H1 (cell line): ENCODE measurements around the gene RFLNA.

Experiments used
- BRCA1 ChIP-seq: IDR thresholded peaks from 2 replicates; pipeline ENCODE4 v1.6.1; 2012; ENCODE audit warnings: low read depth, low read length, improper control_type of control experiment
- CEBPB ChIP-seq: IDR thresholded peaks from 2 replicates; pipeline ENCODE4 v1.6.1; 2012; ENCODE audit warnings: low read depth, low read length
- CREB1 ChIP-seq: IDR thresholded peaks from 2 replicates; pipeline ENCODE4 v1.6.1; 2012; ENCODE audit warnings: inconsistent platforms
- CTCF ChIP-seq, 3 experiments: IDR thresholded peaks; 1 replicate in 2 of 3; 2 replicates in 1 of 3; pipeline versions ENCODE4 v1.5.1 to v1.6.1; 2011; ENCODE audit warnings: low read length in 3 of 3, mild to moderate bottlenecking in 3 of 3, inconsistent platforms in 2 of 3, low read depth in 1 of 3, moderate library complexity in 1 of 3; ENCODE audit not compliant: insufficient read depth in 1 of 3; ENCODE audit errors: control extremely low read depth in 1 of 3
- EP300 ChIP-seq, 2 experiments: IDR thresholded peaks; 1 replicate in 1 of 2; 2 replicates in 1 of 2; pipeline ENCODE4 v1.6.1; 2011 to 2012; ENCODE audit warnings: low read depth in 2 of 2, low read length in 2 of 2, mild to moderate bottlenecking in 2 of 2, borderline replicate concordance in 1 of 2, inconsistent platforms in 1 of 2, moderate library complexity in 1 of 2
- JUND ChIP-seq: IDR thresholded peaks from 2 replicates; pipeline ENCODE4 v1.6.1; 2011; ENCODE audit warnings: mild to moderate bottlenecking, improper control_type of control experiment, low read length
- POLR2A ChIP-seq, 2 experiments: IDR thresholded peaks; 1 replicate in 1 of 2; 2 replicates in 1 of 2; pipeline ENCODE4 v1.6.1; 2011; ENCODE audit warnings: low read depth in 2 of 2, low read length in 2 of 2, mild to moderate bottlenecking in 2 of 2; ENCODE audit errors: control extremely low read depth in 1 of 2
- POLR2AphosphoS5 ChIP-seq: IDR thresholded peaks from 2 replicates; pipeline ENCODE4 v1.6.1; 2011; ENCODE audit warnings: low read depth, low read length
- RAD21 ChIP-seq, 2 experiments: IDR thresholded peaks in 1 of 2; conservative IDR thresholded peaks in 1 of 2; 2 replicates each; pipeline ENCODE4 v1.6.1; 2011; ENCODE audit warnings: low read depth in 2 of 2, low read length in 2 of 2, improper control_type of control experiment in 1 of 2, inconsistent platforms in 1 of 2, mild to moderate bottlenecking in 1 of 2, moderate library complexity in 1 of 2
- SIX5 ChIP-seq: IDR thresholded peaks from 2 replicates; pipeline ENCODE4 v1.6.1; 2011; ENCODE audit warnings: mild to moderate bottlenecking, low read depth, low read length
- SP1 ChIP-seq: IDR thresholded peaks from 2 replicates; pipeline ENCODE4 v1.6.1; 2011; ENCODE audit warnings: low read depth, low read length
- TAF1 ChIP-seq: IDR thresholded peaks from 2 replicates; pipeline ENCODE4 v1.6.1; 2011; ENCODE audit warnings: mild to moderate bottlenecking, low read depth, low read length
- TCF12 ChIP-seq: IDR thresholded peaks from 2 replicates; pipeline ENCODE4 v1.6.1; 2011; ENCODE audit warnings: low read depth, mild to moderate bottlenecking, low read length
- TF ChIP-seq, protein P1 (sequence below): IDR thresholded peaks from 2 replicates; pipeline ENCODE4 v1.6.1; 2012; ENCODE audit warnings: inconsistent platforms

- TF ChIP-seq POLR2AphosphoS5 (no peak), CTCF (IDR thresholded peaks at IDR 0.05; ENCODE audit: control extremely low read depth in 1 of 3, insufficient read depth in 1 of 3, low read depth in 1 of 3, low read length in 3 of 3) (no peak), SIX5 (no peak), CEBPB (no peak), TCF12 (no peak), EP300 (IDR thresholded peaks at IDR 0.05; ENCODE audit: borderline replicate concordance in 1 of 2, low read depth in 2 of 2, low read length in 2 of 2) (no peak), JUND (no peak), SP1 (no peak), RAD21 (IDR thresholded peaks at IDR 0.05 in 1 of 2, conservative IDR thresholded peaks at IDR 0.05 in 1 of 2; ENCODE audit: low read depth in 2 of 2, low read length in 2 of 2) (no peak), TAF1 (no peak), BRCA1 (no peak), POLR2A (IDR thresholded peaks at IDR 0.05; ENCODE audit: control extremely low read depth in 1 of 2, low read depth in 2 of 2, low read length in 2 of 2) (no peak), CREB1 (no peak)
- TF ChIP-seq, protein P1, sequence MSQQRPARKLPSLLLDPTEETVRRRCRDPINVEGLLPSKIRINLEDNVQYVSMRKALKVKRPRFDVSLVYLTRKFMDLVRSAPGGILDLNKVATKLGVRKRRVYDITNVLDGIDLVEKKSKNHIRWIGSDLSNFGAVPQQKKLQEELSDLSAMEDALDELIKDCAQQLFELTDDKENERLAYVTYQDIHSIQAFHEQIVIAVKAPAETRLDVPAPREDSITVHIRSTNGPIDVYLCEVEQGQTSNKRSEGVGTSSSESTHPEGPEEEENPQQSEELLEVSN: no peak
Measured at GRCh38 chr12:124361996-124362395, 67.1 kb downstream of the RFLNA start.
